GM06990 (cell line): Measurements from ENCODE around the gene CRIM1.

ENCODE experiments used
- DNase-seq: peaks from one replicate; pipeline ENCODE4 v3.0.0-alpha.2; 2011; ENCODE audit not compliant: insufficient read length; ENCODE audit errors: extremely low read depth
- H3K27me3 ChIP-seq: replicated peaks from 2 replicates; pipeline ENCODE4 v1.6.0; 2011; ENCODE audit warnings: low read length; ENCODE audit not compliant: control insufficient read depth, insufficient read depth
- H3K36me3 ChIP-seq: 2 replicates; pipeline ENCODE4 v1.5.1; 2011; ENCODE audit warnings: low read length; ENCODE audit not compliant: control insufficient read depth, insufficient read depth
- H3K4me3 ChIP-seq: replicated peaks from 2 replicates; pipeline ENCODE4 v1.5.1; 2011; ENCODE audit warnings: low read depth, mild to moderate bottlenecking, control low read depth, low read length
- CTCF ChIP-seq: IDR thresholded peaks from 2 replicates; pipeline ENCODE4 v1.5.1; 2011; ENCODE audit warnings: low read length, control low read depth, mild to moderate bottlenecking, inconsistent platforms; ENCODE audit not compliant: insufficient read depth, poor library complexity, severe bottlenecking

CRIM1 gene

GRCh38 chr2:36572054-36572718 is 216.6 kb downstream of the CRIM1 start:
- Histone ChIP-seq H3K4me3 (no peak overlapping the region), H3K27me3 (no peaks in the 10 kb centered on the region), H3K36me3 (peaks cover 2% of the 10 kb centered on the region)
- DNase-seq: no peak
- no peak for TF ChIP-seq CTCF

GRCh38 chr2:36572719-36573059 is 217.1 kb downstream of the CRIM1 start:
- TF ChIP-seq CTCF: no peak
- Histone ChIP-seq H3K27me3 (no peaks in the 10 kb centered on the region), H3K36me3 (peaks cover 2% of the 10 kb centered on the region), H3K4me3 (no peak overlapping the region)
- no peak for DNase-seq

DNA sequence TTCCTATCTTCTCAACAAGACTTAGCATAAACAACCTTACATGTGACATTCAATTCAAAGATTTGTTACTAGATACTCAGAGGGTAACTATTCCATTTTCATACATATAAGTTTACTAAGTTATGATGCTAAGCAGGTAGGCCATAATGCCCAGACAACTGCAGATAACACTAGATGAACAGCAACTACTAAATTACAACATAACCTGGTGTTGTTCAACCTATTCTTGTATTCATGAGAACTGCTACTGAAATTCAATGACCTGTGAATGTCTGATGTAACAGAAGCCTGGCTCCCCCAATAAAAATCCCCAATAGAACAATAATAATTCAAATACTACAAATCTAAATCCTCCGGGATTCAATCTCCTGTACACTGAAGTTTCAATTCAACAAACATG is 217.6 kb downstream of the CRIM1 start:
- TF ChIP-seq CTCF: no peak
- Histone ChIP-seq H3K36me3 (peaks cover 2% of the 10 kb centered on the region), H3K27me3 (no peaks in the 10 kb centered on the region), H3K4me3 (no peak overlapping the region)
- DNase-seq: no peak

- H3K27me3 ChIP-seq: no peaks in the 10 kb centered on the region
- TF ChIP-seq CTCF: no peak
- no peak for DNase-seq
- peaks cover 2% of the 10 kb centered on the region for H3K36me3 ChIP-seq
- H3K4me3 ChIP-seq: no peak overlapping the region
Measured at GRCh38 chr2:36574560-36574959, 219.0 kb downstream of the CRIM1 start.

- peaks cover 5% of the 10 kb centered on the region for H3K36me3 ChIP-seq
- H3K4me3 ChIP-seq: no peak overlapping the region
- no peaks in the 10 kb centered on the region for H3K27me3 ChIP-seq
- no peak for DNase-seq
- no peak for TF ChIP-seq CTCF
Measured at GRCh38 chr2:36577884-36578283, 222.3 kb downstream of the CRIM1 start.
